Suprapubic skin (tissue), 3 donors: ENCODE measurements around the gene CLDN19.

ENCODE experiments used
- CTCF ChIP-seq, 2 donors: fragments of 200-600 bp in 1 of 2; fragments of 450-650 bp in 1 of 2; sonication (generic) in 1 of 2; IDR thresholded peaks; one replicate each; pipeline ENCODE4 v1.5.1; 2016 to 2019; ENCODE audit warnings: antibody characterized with exemption in 2 of 2, mild to moderate bottlenecking in 1 of 2, moderate library complexity in 1 of 2
- POLR2A ChIP-seq, 2 donors: fragments of 450-650 bp; IDR thresholded peaks; one replicate each; pipeline ENCODE4 v1.6.1; 2017; ENCODE audit warnings: antibody characterized with exemption in 2 of 2, mild to moderate bottlenecking in 2 of 2, moderate library complexity in 2 of 2

- TF ChIP-seq CTCF (IDR thresholded peaks at IDR 0.05) (no peak), POLR2A (IDR thresholded peaks at IDR 0.05) (no peak)
Measured at GRCh38 chr1:42783092-42783491, 43.1 kb upstream of the CLDN19 start.
